Measurements from ENCODE around the gene TMBIM6.
A peak's percentile ranks its signal among the peaks of the same experiment; 100 is the strongest.

- TF ChIP-seq, protein P1, sequence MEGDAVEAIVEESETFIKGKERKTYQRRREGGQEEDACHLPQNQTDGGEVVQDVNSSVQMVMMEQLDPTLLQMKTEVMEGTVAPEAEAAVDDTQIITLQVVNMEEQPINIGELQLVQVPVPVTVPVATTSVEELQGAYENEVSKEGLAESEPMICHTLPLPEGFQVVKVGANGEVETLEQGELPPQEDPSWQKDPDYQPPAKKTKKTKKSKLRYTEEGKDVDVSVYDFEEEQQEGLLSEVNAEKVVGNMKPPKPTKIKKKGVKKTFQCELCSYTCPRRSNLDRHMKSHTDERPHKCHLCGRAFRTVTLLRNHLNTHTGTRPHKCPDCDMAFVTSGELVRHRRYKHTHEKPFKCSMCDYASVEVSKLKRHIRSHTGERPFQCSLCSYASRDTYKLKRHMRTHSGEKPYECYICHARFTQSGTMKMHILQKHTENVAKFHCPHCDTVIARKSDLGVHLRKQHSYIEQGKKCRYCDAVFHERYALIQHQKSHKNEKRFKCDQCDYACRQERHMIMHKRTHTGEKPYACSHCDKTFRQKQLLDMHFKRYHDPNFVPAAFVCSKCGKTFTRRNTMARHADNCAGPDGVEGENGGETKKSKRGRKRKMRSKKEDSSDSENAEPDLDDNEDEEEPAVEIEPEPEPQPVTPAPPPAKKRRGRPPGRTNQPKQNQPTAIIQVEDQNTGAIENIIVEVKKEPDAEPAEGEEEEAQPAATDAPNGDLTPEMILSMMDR (IDR thresholded peaks at IDR 0.05), result peak in 1 of 7 experiments; percentile 19
- TF ChIP-seq POLR2AphosphoS5 (IDR thresholded peaks at IDR 0.05) (no peak), POLR2A (IDR thresholded peaks at IDR 0.05) (no peak), EP300 (IDR thresholded peaks at IDR 0.05) (no peak)
These were observed 33.6 kb upstream of the TMBIM6 start for GRCh38 chr12:49707812-49708147.

Measured in stomach (tissue), 4 donors.